Effector memory CD8-positive, alpha-beta T cell (primary cell): Measurements from ENCODE around the gene PPP1R26.

Experiments used
- ATAC-seq: fragments of 150-1000 bp; cut with Tn5 transposase; replicated peaks from 2 replicates; pipeline ENCODE4 v1.10.0; 2021; ENCODE audit warnings: mild to moderate bottlenecking, moderate library complexity
- DNase-seq, 3 experiments: peaks; one replicate each; pipeline ENCODE4 v3.0.0; 2021
- H3K27ac Mint-ChIP-seq, 2 donors: one replicate each; pipeline ENCODE4 v1.8.0; 2022; ENCODE audit warnings: mild to moderate bottlenecking in 2 of 2, mixed read lengths in 2 of 2, moderate library complexity in 2 of 2
- H3K27me3 Mint-ChIP-seq, 2 donors: one replicate each; pipeline ENCODE4 v1.8.0; 2022; ENCODE audit warnings: mixed read lengths in 2 of 2
- H3K36me3 Mint-ChIP-seq: one replicate; pipeline ENCODE4 v1.8.0; 2022; ENCODE audit warnings: mild to moderate bottlenecking, moderate library complexity, mixed read lengths; ENCODE audit not compliant: insufficient read depth
- H3K4me1 Mint-ChIP-seq, 2 donors: one replicate each; pipeline ENCODE4 v1.8.0; 2022; ENCODE audit warnings: low read depth in 2 of 2, mixed read lengths in 2 of 2
- H3K4me3 Mint-ChIP-seq, 2 donors: one replicate each; pipeline ENCODE4 v1.8.0; 2022; ENCODE audit warnings: mild to moderate bottlenecking in 2 of 2, mixed read lengths in 2 of 2, moderate library complexity in 2 of 2
- H3K9me3 Mint-ChIP-seq, 2 donors: one replicate each; pipeline ENCODE4 v1.8.0; 2022; ENCODE audit warnings: mixed read lengths in 2 of 2

The PPP1R26 gene

DNA sequence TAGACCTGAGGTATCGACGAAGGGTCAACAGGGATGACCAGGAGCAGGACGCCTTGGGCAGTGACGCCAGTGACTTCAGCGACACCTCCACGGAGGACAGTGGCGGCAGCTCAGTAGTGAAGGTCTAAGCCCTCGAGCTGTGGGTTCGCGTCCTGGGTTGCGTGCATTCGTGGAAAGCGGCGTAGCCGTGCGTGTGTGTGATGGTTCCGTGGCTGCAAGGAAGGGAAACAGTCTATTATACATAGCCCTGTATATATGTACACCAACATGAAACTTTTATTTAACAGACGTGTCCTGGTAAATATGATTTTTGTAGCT, 8.4 kb downstream of the PPP1R26 start:
- no peak for DNase-seq
- peaks cover 0 to 2% of the 10 kb centered on the region in 2 donors for H3K4me1 Mint-ChIP-seq
- H3K27ac Mint-ChIP-seq = no peak overlapping the region
- ATAC-seq = no peak
- no peaks in the 10 kb centered on the region for H3K9me3 Mint-ChIP-seq
- H3K4me3 Mint-ChIP-seq = no peak overlapping the region
- H3K36me3 Mint-ChIP-seq = no peaks in the 10 kb centered on the region
- H3K27me3 Mint-ChIP-seq = peaks cover 9 to 50% of the 10 kb centered on the region in 2 donors

DNA sequence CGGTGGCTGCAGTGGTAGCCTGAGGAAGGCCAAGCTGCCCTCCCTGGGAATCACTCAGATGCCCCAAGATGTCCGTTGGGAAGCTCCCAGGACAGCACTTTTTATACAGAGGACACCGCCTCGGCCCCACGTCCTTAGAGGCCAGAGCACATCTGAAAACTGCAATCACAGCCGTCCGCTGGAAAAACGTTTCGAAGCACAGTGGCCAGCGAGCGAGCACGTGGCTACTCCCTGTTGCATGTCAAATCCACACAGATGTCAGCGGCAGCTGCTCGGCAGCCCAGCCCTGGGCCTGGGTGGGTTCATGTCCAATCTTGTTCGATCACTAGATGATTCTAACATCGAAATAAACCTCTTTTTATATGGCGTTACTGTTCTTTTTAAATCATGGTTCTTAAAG, 8.9 kb downstream of the PPP1R26 start:
- DNase-seq = no peak
- H3K9me3 Mint-ChIP-seq = no peaks in the 10 kb centered on the region
- H3K4me1 Mint-ChIP-seq = peaks cover 0 to 2% of the 10 kb centered on the region in 2 donors
- no peak for ATAC-seq
- H3K36me3 Mint-ChIP-seq = no peaks in the 10 kb centered on the region
- H3K27ac Mint-ChIP-seq = no peak overlapping the region
- H3K4me3 Mint-ChIP-seq = no peak overlapping the region
- H3K27me3 Mint-ChIP-seq = peaks cover 9 to 50% of the 10 kb centered on the region in 2 donors

DNA sequence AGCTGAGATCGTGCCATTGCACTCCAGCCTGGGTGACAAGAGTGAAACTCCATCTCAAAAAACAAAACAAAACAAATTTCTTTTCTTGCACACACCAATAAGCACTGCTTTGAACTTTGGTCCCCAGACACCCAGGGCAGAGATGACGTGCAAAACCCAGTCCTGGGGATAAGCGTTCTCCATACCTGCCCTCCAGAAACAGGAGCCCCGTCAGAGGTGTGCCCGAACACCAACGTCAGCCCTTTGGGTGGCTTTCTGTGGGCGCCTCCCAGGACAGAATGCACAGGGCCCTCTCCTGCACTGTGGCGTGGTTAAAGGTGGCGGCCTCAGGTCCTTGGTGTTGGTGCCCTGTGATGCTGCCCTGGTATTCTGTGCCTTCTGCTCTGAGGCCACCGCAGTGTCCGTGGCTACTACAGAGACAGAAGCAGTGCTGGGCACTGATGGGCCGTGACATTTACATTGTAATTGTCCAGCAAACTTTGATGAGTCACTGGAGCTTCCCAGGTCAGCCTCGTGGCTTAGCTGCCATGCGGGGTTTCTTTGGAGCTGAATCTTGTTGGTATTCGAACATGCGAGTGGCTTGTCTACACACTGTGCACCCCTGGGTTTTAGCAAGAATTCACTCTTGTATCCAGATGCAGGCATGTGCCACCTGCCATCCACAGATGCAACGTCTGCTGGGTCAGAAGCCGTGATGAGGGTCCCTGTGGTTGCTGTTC, 9.8 kb downstream of the PPP1R26 start:
- Mint-ChIP-seq H3K27ac (no peak overlapping the region), H3K27me3 (peaks cover 9 to 41% of the 10 kb centered on the region in 2 donors), H3K36me3 (no peaks in the 10 kb centered on the region), H3K4me3 (no peak overlapping the region), H3K4me1 (peaks cover 0 to 2% of the 10 kb centered on the region in 2 donors), H3K9me3 (no peaks in the 10 kb centered on the region)
- ATAC-seq (no peak), DNase-seq (no peak)

DNA sequence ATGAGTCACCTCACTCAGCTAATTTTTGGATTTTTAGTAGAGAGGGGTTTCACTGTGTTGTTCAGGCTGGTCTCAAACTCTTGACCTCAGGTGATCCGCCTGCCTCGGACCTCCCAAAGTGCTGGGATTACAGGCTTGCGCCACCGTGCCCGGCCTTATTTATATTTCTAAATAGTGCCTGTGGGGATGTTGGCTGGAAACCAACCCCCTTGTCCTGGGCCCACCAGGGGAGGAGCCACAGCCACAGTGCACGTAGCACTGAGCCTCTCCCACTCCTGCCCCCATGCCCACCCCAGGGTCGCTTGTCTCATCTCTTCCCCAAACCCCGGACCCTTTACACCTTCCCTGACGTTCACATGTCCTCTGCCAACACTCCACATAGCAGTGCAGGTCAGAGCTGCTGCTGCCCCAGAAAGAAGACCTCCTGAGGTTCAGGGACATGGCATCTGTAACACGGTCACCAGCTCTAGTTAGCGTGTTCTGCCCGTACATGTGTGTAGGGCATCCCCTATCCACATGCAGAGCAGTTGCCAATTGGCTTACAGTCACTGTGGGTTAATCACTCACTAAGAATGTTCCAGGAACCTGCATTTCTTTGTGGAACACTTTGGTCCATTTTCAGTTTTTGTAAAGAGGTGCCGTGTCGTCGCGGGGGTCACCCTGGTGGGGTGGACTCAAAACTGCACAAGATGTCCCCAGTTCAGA, 10.7 kb downstream of the PPP1R26 start:
- DNase-seq (no peak), ATAC-seq (no peak)
- Mint-ChIP-seq H3K27me3 (peaks cover 9 to 40% of the 10 kb centered on the region in 2 donors), H3K27ac (no peak overlapping the region), H3K4me1 (peaks cover 0 to under 1% of the 10 kb centered on the region in 2 donors), H3K9me3 (no peaks in the 10 kb centered on the region), H3K36me3 (peaks cover 4% of the 10 kb centered on the region), H3K4me3 (no peak overlapping the region)

DNA sequence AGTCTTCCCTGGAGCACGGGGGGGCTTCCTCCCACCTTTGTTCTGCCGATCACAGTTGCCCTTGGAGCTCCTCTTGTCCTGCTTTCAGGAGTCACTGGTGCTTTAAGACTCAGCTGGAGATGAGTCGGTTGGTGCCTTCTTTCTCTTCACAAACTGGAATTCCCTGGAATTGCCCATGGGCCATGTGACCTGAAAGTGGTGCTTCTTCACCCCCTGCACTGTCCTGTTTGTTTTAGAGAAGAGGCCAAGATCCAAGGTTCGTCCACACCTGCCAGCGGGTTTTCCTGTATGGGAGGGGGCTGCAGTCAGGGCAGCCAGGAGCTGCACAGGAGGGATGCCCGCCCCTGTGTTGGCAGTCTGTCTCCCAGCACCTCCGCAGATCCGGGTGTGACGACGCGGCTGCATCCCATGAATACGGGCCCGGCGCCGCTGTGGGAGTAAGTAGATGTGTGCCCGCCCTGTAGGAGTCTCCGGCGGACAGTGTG, 11.4 kb downstream of the PPP1R26 start:
- no peaks in the 10 kb centered on the region for H3K4me1 Mint-ChIP-seq
- DNase-seq (no peak), ATAC-seq (no peak)
- H3K27ac Mint-ChIP-seq = no peak overlapping the region
- H3K36me3 Mint-ChIP-seq = peaks cover 4% of the 10 kb centered on the region
- H3K27me3 Mint-ChIP-seq = peaks cover 7 to 36% of the 10 kb centered on the region in 2 donors
- no peaks in the 10 kb centered on the region for H3K9me3 Mint-ChIP-seq
- no peak overlapping the region for H3K4me3 Mint-ChIP-seq

DNA sequence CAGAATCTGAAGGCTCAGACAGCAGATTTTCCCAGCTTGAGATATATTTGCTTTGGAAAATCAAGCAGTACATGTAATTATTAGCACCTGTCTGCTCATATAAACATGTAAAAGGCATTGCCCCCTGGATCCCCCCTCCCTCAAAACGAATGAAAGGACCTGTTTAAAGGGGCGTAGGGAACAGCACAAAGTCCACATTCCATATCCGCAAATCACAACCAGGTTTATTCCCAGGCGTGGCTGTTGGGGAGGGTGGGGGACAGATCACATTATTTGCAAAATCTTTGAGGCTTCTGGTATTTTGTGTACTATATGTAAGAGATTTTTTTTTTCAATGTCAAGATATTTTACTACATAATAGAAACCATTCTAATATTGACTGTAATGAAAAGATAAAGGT, 12.2 kb downstream of the PPP1R26 start:
- H3K36me3 Mint-ChIP-seq = peaks cover 4% of the 10 kb centered on the region
- no peaks in the 10 kb centered on the region for H3K9me3 Mint-ChIP-seq
- ATAC-seq (no peak), DNase-seq (no peak)
- no peak overlapping the region for H3K27ac Mint-ChIP-seq
- peaks cover 7 to 28% of the 10 kb centered on the region in 2 donors for H3K27me3 Mint-ChIP-seq
- no peaks in the 10 kb centered on the region for H3K4me1 Mint-ChIP-seq
- H3K4me3 Mint-ChIP-seq = no peak overlapping the region

DNA sequence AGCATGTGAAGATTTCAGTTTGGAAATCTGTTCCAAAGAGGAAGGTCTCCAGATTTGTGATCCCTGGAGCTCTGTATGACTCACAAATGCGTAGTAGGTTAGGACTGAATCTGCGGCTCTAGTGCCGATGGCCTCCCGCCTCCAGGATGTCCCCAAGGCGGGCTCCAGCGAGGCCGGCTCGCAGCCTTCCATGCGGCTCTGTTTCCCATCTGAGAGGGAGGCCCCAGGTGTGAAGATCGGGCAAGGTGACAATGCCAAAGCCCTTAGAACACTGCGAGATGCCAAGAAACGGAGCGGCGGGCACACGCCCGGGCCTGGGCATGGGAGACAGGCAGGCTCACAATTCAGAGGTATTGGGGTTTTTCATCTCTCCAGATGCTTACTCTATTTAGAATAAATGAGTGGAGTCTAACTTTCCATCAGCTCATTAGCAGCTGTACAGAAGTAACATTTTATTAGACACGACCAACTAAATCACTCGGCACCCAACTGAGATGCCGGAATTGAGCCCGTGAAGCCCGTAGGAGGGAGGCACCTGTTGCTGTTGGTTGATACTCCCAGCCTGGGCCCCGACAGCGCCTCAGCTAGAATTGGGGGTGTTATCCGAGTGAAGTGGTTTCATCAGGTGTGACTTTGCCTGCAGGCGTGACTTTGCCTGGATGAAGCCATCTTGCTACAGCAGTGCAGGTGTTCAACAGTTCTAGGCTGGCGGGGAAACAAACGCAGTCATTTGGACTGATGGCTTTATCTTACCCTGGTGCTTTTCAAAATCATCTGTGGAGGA, 13.5 kb downstream of the PPP1R26 start:
- no peak for DNase-seq
- Mint-ChIP-seq H3K4me1 (no peaks in the 10 kb centered on the region), H3K27ac (no peak overlapping the region), H3K27me3 (peaks cover 11 to 33% of the 10 kb centered on the region in 2 donors), H3K36me3 (peaks cover 4% of the 10 kb centered on the region), H3K4me3 (no peak overlapping the region), H3K9me3 (no peaks in the 10 kb centered on the region)
- ATAC-seq = no peak

DNA sequence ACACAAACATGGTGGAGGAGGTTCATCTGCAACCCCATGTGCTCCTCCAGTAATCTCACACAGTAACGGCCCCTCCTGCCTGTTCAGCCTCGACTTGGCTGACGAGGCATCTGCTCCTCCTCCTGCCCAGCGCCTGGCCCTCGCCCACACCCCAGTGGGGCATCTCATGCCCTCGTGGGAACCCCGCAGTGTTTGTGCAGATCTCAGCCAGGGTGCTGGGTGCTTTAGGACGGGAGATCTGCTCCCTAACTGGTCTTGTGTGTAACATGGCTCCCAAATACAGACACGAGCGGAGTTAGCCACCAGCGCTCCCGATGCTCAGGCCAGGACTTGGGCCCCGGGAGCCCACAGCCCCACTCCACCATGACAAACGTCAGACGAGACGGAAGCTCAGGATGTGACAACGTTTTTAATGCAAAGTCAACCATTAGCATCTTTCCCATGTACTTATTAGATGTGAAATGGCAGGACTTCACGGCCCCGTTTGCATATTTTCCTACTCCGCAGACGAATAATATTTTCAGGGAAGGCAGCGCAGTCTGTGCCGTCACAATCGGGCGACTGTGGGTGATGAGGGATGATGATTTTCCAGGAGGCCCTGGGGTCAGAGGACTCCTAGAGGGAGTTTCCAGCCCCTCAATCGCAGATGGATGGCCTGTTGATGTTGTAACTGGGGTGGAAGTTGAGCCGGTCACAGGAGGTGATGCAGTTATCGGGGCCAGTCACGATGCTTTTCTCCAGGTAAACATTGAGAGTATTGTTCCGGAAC, 15.4 kb downstream of the PPP1R26 start:
- H3K4me1 Mint-ChIP-seq = peaks cover 6 to 7% of the 10 kb centered on the region in 2 donors
- DNase-seq (no peak), ATAC-seq (no peak)
- H3K36me3 Mint-ChIP-seq = peaks cover 8% of the 10 kb centered on the region
- H3K4me3 Mint-ChIP-seq = no peak overlapping the region
- H3K27ac Mint-ChIP-seq = no peak overlapping the region
- peaks cover 11 to 38% of the 10 kb centered on the region in 2 donors for H3K27me3 Mint-ChIP-seq
- no peaks in the 10 kb centered on the region for H3K9me3 Mint-ChIP-seq

DNA sequence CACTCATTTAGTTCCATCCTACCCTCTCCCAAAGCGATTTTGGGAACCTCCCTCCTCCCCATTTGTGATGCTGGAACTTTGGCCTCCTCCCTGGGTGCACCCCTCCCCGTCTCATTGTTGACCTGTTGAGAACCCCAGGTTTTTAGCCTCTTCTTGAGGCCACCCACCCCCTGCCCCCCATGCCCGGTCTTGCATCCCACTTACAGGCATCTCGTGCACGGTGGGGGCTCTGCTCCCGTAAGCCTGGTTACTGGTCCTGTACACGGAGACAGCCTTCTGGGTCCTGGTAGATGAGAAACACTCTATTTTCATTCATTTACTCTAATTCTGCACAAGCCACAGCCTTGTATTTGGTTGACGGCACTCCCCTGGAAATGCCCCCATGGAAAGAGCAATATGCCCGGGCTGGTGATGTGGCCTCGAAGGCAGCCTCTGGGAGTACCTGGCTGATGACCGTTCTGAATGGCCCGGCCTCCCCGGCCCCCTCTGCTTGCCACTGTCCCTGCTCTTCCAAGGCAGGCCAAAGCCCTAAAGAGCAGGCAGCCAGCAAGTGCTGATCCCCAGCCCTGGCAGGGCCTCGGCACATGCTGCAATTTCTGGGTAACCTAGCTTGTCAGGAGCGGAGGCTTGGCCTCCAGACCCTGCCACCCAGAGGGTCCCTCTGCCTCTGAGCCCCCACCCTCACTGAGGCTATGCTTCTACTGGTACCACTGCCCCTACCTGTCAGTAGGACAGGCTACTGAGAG, 19.0 kb downstream of the PPP1R26 start:
- Mint-ChIP-seq H3K27me3 (peaks cover 11 to 22% of the 10 kb centered on the region in 2 donors), H3K4me3 (peak overlapping the region; percentile 90 to 92), H3K36me3 (peaks cover 12% of the 10 kb centered on the region), H3K9me3 (no peaks in the 10 kb centered on the region), H3K4me1 (peaks cover 18 to 19% of the 10 kb centered on the region in 2 donors), H3K27ac (no peak overlapping the region)
- ATAC-seq = no peak
- no peak for DNase-seq

DNA sequence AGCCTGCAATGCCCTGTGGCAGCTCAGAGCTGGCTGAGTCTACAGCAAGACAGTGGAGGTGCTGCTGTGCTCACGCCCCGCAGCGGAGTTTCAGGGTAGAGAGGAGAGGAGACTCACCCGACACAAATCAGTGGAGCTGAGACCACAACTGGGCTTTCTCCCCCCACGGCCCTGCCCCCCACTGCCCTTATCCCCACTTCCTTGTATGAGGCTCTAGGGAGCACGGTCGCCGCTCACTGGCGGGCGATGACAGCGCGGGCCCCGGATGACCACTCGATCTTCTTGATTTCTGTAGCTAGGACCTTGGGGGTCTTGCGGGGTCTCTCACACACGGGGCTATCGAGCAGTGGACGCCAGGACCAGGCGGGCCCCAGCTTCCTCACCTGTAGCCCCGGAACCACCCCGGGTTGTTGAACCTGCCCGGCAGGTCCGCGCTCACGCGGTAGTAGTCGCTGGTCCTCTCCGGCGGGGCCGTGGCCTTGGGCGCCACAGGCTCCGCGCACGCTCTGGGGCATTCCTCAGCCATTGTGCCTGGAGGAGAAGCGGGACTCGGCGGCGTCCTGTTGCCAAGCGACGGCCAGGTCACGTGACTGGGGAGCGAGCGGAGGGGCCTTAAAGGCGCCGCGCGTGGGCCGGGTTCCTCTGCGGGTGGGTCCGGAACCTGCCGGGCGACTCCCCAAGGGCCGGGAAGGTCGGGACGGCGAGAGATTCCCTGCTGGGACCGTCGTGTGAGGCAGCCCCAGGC, 19.9 kb downstream of the PPP1R26 start:
- Mint-ChIP-seq H3K4me1 (peaks cover 18 to 22% of the 10 kb centered on the region in 2 donors), H3K9me3 (no peaks in the 10 kb centered on the region), H3K27me3 (peaks cover 11 to 22% of the 10 kb centered on the region in 2 donors), H3K4me3 (peak overlapping the region; percentile 90 to 92), H3K36me3 (peaks cover 19% of the 10 kb centered on the region), H3K27ac (peak overlapping the region; percentile 93 to 96)
- DNase-seq (peak; percentile 81 to 85 (median 83)), ATAC-seq (peak; percentile 63)

DNA sequence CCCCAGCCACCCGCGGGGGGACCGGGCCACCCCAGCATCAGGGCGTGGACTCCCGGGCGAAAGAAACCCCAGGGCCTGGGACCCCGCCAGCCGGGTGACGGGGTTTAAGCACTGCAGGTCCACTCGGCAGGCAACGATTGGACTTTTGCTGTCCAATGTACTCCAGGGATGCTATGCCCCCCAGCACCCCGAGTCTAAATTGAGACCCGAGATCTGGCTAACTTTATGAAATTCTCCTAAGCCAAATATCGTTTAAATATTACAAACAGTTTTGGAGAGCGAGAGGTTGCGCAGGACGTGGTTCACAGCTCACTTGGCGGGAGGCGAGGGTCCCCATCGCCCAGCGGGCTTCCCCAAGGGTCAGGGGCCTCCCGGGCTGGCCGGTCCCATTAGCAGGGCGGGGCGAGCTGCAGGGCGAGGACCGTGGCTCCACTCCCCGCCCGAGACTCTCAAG, 20.5 kb downstream of the PPP1R26 start:
- peak overlapping the region; percentile 90 to 92 for H3K4me3 Mint-ChIP-seq
- H3K36me3 Mint-ChIP-seq = peaks cover 20% of the 10 kb centered on the region
- ATAC-seq = peak; percentile 3
- no peaks in the 10 kb centered on the region for H3K9me3 Mint-ChIP-seq
- peaks cover 5 to 16% of the 10 kb centered on the region in 2 donors for H3K27me3 Mint-ChIP-seq
- H3K4me1 Mint-ChIP-seq = peaks cover 20 to 28% of the 10 kb centered on the region in 2 donors
- peak overlapping the region; percentile 93 to 96 for H3K27ac Mint-ChIP-seq
- DNase-seq = no peak
